ENCODE results near the gene LRIG2. TPM values are rescaled to one million over a fixed set of nuclear protein-coding genes. Genes with fewer than 3 reads are reported as not detected.

The LRIG2 gene
- total and polyA plus RNA-seq, 2 of the 13 experiments (the other 11 are each of a cell fraction or from before 2014, with no cell fraction given), result 8.1 to 12.2 TPM

DNA sequence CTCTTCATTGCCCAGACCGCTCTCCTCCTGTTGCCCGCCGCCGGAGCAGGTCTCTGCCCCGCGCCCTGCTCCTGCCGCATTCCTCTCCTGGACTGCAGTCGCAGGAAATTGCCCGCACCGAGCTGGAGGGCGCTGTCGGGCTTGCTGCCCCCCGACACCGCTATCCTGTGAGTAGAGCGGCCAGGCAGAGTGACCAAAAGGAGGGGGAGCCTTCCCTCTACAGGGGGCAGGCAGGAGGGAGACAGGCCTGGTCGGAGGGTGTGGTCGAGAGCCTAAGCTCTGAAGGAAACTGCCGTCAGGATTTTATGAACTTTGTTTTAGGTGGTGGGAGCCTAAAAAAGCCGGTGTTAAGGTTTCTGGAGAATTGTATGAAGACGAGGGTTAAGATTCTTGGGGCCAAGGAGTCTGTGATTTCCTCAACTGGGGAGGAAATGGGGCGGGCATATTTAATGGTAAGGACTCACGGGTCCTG, 517 bp downstream of the LRIG2 start (continued):
- TF ChIP-seq ZNF800 (CRISPR knock-in tag; IDR thresholded peaks at IDR 0.05) (no peak), TMF1 (CRISPR knock-in tag; IDR thresholded peaks at IDR 0.05; ENCODE audit: low read depth) (no peak), SRF (IDR thresholded peaks at IDR 0.05; ENCODE audit: low read depth, low read length) (no peak), ZFP36 (IDR thresholded peaks at IDR 0.05; ENCODE audit: borderline replicate concordance, low read depth, low read length, partially characterized antibody) (no peak), SOX13 (IDR thresholded peaks at IDR 0.05) (no peak), SOX13 (CRISPR knock-in tag; conservative IDR thresholded peaks at IDR 0.05 in 1 of 2, IDR thresholded peaks at IDR 0.05 in 1 of 2) (no peak), ZNF564 (CRISPR knock-in tag; IDR thresholded peaks at IDR 0.05) (0 out of 2 replicates have a peak, but pooled peaks have one; percentile 31), ZIK1 (CRISPR knock-in tag; IDR thresholded peaks at IDR 0.05; ENCODE audit: borderline replicate concordance, low read depth) (no peak)
- TF ChIP-seq, protein P1, sequence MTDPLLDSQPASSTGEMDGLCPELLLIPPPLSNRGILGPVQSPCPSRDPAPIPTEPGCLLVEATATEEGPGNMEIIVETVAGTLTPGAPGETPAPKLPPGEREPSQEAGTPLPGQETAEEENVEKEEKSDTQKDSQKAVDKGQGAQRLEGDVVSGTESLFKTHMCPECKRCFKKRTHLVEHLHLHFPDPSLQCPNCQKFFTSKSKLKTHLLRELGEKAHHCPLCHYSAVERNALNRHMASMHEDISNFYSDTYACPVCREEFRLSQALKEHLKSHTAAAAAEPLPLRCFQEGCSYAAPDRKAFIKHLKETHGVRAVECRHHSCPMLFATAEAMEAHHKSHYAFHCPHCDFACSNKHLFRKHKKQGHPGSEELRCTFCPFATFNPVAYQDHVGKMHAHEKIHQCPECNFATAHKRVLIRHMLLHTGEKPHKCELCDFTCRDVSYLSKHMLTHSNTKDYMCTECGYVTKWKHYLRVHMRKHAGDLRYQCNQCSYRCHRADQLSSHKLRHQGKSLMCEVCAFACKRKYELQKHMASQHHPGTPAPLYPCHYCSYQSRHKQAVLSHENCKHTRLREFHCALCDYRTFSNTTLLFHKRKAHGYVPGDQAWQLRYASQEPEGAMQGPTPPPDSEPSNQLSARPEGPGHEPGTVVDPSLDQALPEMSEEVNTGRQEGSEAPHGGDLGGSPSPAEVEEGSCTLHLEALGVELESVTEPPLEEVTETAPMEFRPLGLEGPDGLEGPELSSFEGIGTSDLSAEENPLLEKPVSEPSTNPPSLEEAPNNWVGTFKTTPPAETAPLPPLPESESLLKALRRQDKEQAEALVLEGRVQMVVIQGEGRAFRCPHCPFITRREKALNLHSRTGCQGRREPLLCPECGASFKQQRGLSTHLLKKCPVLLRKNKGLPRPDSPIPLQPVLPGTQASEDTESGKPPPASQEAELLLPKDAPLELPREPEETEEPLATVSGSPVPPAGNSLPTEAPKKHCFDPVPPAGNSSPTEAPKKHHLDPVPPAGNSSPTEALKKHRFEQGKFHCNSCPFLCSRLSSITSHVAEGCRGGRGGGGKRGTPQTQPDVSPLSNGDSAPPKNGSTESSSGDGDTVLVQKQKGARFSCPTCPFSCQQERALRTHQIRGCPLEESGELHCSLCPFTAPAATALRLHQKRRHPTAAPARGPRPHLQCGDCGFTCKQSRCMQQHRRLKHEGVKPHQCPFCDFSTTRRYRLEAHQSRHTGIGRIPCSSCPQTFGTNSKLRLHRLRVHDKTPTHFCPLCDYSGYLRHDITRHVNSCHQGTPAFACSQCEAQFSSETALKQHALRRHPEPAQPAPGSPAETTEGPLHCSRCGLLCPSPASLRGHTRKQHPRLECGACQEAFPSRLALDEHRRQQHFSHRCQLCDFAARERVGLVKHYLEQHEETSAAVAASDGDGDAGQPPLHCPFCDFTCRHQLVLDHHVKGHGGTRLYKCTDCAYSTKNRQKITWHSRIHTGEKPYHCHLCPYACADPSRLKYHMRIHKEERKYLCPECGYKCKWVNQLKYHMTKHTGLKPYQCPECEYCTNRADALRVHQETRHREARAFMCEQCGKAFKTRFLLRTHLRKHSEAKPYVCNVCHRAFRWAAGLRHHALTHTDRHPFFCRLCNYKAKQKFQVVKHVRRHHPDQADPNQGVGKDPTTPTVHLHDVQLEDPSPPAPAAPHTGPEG (CRISPR knock-in tag; IDR thresholded peaks at IDR 0.05), result peak; percentile 63
- TF ChIP-seq, protein P2, sequence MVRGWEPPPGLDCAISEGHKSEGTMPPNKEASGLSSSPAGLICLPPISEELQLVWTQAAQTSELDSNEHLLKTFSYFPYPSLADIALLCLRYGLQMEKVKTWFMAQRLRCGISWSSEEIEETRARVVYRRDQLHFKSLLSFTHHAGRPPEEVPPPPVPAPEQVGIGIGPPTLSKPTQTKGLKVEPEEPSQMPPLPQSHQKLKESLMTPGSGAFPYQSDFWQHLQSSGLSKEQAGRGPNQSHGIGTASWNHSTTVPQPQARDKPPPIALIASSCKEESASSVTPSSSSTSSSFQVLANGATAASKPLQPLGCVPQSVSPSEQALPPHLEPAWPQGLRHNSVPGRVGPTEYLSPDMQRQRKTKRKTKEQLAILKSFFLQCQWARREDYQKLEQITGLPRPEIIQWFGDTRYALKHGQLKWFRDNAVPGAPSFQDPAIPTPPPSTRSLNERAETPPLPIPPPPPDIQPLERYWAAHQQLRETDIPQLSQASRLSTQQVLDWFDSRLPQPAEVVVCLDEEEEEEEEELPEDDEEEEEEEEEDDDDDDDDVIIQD (CRISPR knock-in tag; IDR thresholded peaks at IDR 0.05; ENCODE audit: low read depth), result no peak
- TF ChIP-seq, protein P3, sequence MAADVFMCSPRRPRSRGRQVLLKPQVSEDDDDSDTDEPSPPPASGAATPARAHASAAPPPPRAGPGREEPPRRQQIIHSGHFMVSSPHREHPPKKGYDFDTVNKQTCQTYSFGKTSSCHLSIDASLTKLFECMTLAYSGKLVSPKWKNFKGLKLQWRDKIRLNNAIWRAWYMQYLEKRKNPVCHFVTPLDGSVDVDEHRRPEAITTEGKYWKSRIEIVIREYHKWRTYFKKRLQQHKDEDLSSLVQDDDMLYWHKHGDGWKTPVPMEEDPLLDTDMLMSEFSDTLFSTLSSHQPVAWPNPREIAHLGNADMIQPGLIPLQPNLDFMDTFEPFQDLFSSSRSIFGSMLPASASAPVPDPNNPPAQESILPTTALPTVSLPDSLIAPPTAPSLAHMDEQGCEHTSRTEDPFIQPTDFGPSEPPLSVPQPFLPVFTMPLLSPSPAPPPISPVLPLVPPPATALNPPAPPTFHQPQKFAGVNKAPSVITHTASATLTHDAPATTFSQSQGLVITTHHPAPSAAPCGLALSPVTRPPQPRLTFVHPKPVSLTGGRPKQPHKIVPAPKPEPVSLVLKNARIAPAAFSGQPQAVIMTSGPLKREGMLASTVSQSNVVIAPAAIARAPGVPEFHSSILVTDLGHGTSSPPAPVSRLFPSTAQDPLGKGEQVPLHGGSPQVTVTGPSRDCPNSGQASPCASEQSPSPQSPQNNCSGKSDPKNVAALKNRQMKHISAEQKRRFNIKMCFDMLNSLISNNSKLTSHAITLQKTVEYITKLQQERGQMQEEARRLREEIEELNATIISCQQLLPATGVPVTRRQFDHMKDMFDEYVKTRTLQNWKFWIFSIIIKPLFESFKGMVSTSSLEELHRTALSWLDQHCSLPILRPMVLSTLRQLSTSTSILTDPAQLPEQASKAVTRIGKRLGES (CRISPR knock-in tag; IDR thresholded peaks at IDR 0.05; ENCODE audit: borderline replicate concordance), result no peak
- TF ChIP-seq, protein P4, sequence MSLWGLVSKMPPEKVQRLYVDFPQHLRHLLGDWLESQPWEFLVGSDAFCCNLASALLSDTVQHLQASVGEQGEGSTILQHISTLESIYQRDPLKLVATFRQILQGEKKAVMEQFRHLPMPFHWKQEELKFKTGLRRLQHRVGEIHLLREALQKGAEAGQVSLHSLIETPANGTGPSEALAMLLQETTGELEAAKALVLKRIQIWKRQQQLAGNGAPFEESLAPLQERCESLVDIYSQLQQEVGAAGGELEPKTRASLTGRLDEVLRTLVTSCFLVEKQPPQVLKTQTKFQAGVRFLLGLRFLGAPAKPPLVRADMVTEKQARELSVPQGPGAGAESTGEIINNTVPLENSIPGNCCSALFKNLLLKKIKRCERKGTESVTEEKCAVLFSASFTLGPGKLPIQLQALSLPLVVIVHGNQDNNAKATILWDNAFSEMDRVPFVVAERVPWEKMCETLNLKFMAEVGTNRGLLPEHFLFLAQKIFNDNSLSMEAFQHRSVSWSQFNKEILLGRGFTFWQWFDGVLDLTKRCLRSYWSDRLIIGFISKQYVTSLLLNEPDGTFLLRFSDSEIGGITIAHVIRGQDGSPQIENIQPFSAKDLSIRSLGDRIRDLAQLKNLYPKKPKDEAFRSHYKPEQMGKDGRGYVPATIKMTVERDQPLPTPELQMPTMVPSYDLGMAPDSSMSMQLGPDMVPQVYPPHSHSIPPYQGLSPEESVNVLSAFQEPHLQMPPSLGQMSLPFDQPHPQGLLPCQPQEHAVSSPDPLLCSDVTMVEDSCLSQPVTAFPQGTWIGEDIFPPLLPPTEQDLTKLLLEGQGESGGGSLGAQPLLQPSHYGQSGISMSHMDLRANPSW (CRISPR knock-in tag; IDR thresholded peaks at IDR 0.05; ENCODE audit: borderline replicate concordance), result no peak

All from HepG2 (cell line).